ENCODE data around the gene CWC27. TPM values are rescaled to one million over a fixed set of nuclear protein-coding genes. Genes with fewer than 3 reads are reported as not detected.

CWC27 gene
- total RNA-seq, 2 donors from 2014 or later: 8.5 to 12.5 TPM

GRCh38 chr5:64834037-64834436 lies 65.3 kb downstream of the CWC27 start:
- Histone ChIP-seq H3K4me1 (replicated peaks) (no peaks in the 10 kb centered on the region), H3K27me3 (replicated peaks; ENCODE audit: insufficient read depth) (no peaks in the 10 kb centered on the region), H3K27ac (no peak overlapping the region), H3K36me3 (no peaks in the 10 kb centered on the region), H3K9me3 (no peaks in the 10 kb centered on the region), H3K4me3 (no peak overlapping the region)
- no peak for DNase-seq (ENCODE audit: low spot score)
- TF ChIP-seq POLR2A (IDR thresholded peaks at IDR 0.05) (no peak), POLR2AphosphoS5 (IDR thresholded peaks at IDR 0.05) (no peak), CTCF (IDR thresholded peaks at IDR 0.05) (no peak)
- intact Hi-C loops (cut with DNase I): no loop called here
- 89% methylated on average over 2 of the region's 2 CpGs for WGBS

GRCh38 chr5:64834611-64835010 lies 65.9 kb downstream of the CWC27 start:
- Histone ChIP-seq H3K27ac (no peak overlapping the region), H3K9me3 (no peaks in the 10 kb centered on the region), H3K27me3 (replicated peaks; ENCODE audit: insufficient read depth) (no peaks in the 10 kb centered on the region), H3K4me1 (replicated peaks) (no peaks in the 10 kb centered on the region), H3K36me3 (no peaks in the 10 kb centered on the region), H3K4me3 (no peak overlapping the region)
- no peak for TF ChIP-seq POLR2A (IDR thresholded peaks at IDR 0.05)
- TF ChIP-seq CTCF (IDR thresholded peaks at IDR 0.05): no peak
- DNase-seq (ENCODE audit: low spot score): no peak
- intact Hi-C loops (cut with DNase I): no loop called here
- 89% methylated on average over 1 of the region's 1 CpG for WGBS

GRCh38 chr5:64835266-64835665 lies 66.5 kb downstream of the CWC27 start:
- Histone ChIP-seq H3K9me3 (no peaks in the 10 kb centered on the region), H3K4me1 (replicated peaks) (no peaks in the 10 kb centered on the region), H3K27me3 (replicated peaks; ENCODE audit: insufficient read depth) (no peaks in the 10 kb centered on the region), H3K27ac (no peak overlapping the region), H3K4me3 (no peak overlapping the region), H3K36me3 (no peaks in the 10 kb centered on the region)
- TF ChIP-seq POLR2A (IDR thresholded peaks at IDR 0.05): no peak
- TF ChIP-seq POLR2AphosphoS5 (IDR thresholded peaks at IDR 0.05): no peak
- TF ChIP-seq CTCF (IDR thresholded peaks at IDR 0.05): no peak
- intact Hi-C loops (cut with DNase I): no loop called here
- 100% methylated on average over 1 of the region's 1 CpG for WGBS
- DNase-seq (ENCODE audit: low spot score): no peak

GRCh38 chr5:64836190-64836755 lies 67.5 kb downstream of the CWC27 start:
- Histone ChIP-seq H3K36me3 (no peaks in the 10 kb centered on the region), H3K27me3 (replicated peaks; ENCODE audit: insufficient read depth) (no peaks in the 10 kb centered on the region), H3K4me1 (replicated peaks) (no peaks in the 10 kb centered on the region), H3K4me3 (no peak overlapping the region), H3K9me3 (no peaks in the 10 kb centered on the region), H3K27ac (no peak overlapping the region)
- no peak for DNase-seq (ENCODE audit: low spot score)
- intact Hi-C loops (cut with DNase I): no loop called here
- TF ChIP-seq CTCF (IDR thresholded peaks at IDR 0.05) (no peak), POLR2AphosphoS5 (IDR thresholded peaks at IDR 0.05) (no peak), POLR2A (IDR thresholded peaks at IDR 0.05) (no peak)

GRCh38 chr5:64836786-64837185 lies 68.1 kb downstream of the CWC27 start:
- H3K27ac ChIP-seq: no peak overlapping the region
- no peaks in the 10 kb centered on the region for H3K9me3 ChIP-seq
- no peak overlapping the region for H3K4me3 ChIP-seq
- DNase-seq (ENCODE audit: low spot score): no peak
- no peaks in the 10 kb centered on the region for H3K36me3 ChIP-seq
- intact Hi-C loops (cut with DNase I): no loop called here
- no peak for TF ChIP-seq POLR2AphosphoS5 (IDR thresholded peaks at IDR 0.05)
- TF ChIP-seq CTCF (IDR thresholded peaks at IDR 0.05): no peak
- TF ChIP-seq POLR2A (IDR thresholded peaks at IDR 0.05): no peak
- no peaks in the 10 kb centered on the region for H3K27me3 ChIP-seq (replicated peaks; ENCODE audit: insufficient read depth)
- 85% methylated on average over 4 of the region's 4 CpGs for WGBS
- no peaks in the 10 kb centered on the region for H3K4me1 ChIP-seq (replicated peaks)
